Ascending aorta (tissue), 2 donors: ENCODE data around the gene RNF208. TPM values are rescaled to one million over a fixed set of nuclear protein-coding genes. Genes with fewer than 3 reads are reported as not detected.

Experiments used
- DNase-seq, 2 donors: peaks; one replicate each; pipeline ENCODE4 v3.0.0-alpha.2; 2019; ENCODE audit warnings: low spot score in 2 of 2
- H3K27ac ChIP-seq, 2 donors: fragments of 200-600 bp; sonication (generic); one replicate each; pipeline ENCODE4 v1.5.1; 2016 to 2017; ENCODE audit warnings: mild to moderate bottlenecking in 1 of 2
- H3K27me3 ChIP-seq: fragments of 200-600 bp; sonication (generic); one replicate; pipeline ENCODE4 v1.5.1; 2017
- H3K36me3 ChIP-seq, 2 donors: fragments of 200-600 bp; sonication (generic); one replicate each; pipeline ENCODE4 v1.5.1; 2016
- H3K4me1 ChIP-seq, 2 donors: fragments of 200-600 bp; sonication (generic); one replicate each; pipeline ENCODE4 v1.5.1; 2016 to 2017; ENCODE audit warnings: mild to moderate bottlenecking in 1 of 2
- H3K4me3 ChIP-seq, 2 donors: fragments of 200-600 bp; sonication (generic); one replicate each; pipeline ENCODE4 v1.5.1; 2016 to 2017; ENCODE audit warnings: mild to moderate bottlenecking in 1 of 2
- H3K9me3 ChIP-seq, 2 donors: fragments of 200-600 bp; sonication (generic); one replicate each; pipeline ENCODE4 v1.5.1; 2016
- CTCF ChIP-seq, 3 experiments: fragments of 200-600 bp in 2 of 3; fragments of 450-650 bp in 1 of 3; sonication (generic) in 2 of 3; IDR thresholded peaks; one replicate each; pipeline ENCODE4 v1.5.1; 2016 to 2019; ENCODE audit warnings: antibody characterized with exemption in 3 of 3, mild to moderate bottlenecking in 1 of 3, moderate library complexity in 1 of 3
- intact Hi-C: fragments of 100-400 bp; cut with DNase I; formaldehyde crosslinking; loops from one replicate; pipeline ENCODE4 v1.15.1; 2023
- total RNA-seq: library from RNA; depleted of rRNA; stranded (reverse); fragments of >200 nt; gene quantifications from one replicate; pipeline ENCODE4 v1.1.0, GENCODE V29; 2016

The RNF208 gene
- total RNA-seq, 1 donor from 2014 or later: 6.7 TPM

- Histone ChIP-seq H3K36me3 (no peaks in the 10 kb centered on the region), H3K4me3 (no peak overlapping the region), H3K9me3 (no peaks in the 10 kb centered on the region), H3K4me1 (peaks cover 0 to 10% of the 10 kb centered on the region in 2 donors), H3K27ac (no peak overlapping the region), H3K27me3 (no peaks in the 10 kb centered on the region)
- no peak for DNase-seq
- no peak for TF ChIP-seq CTCF (IDR thresholded peaks at IDR 0.05)
- intact Hi-C loops: no loop called here
These were observed 12.1 kb upstream of the RNF208 start for GRCh38 chr9:137234055-137234697.

GRCh38 chr9:137233143-137233980 lies 11.3 kb upstream of the RNF208 start:
- Histone ChIP-seq H3K4me3 (no peak overlapping the region), H3K9me3 (no peaks in the 10 kb centered on the region), H3K27me3 (no peaks in the 10 kb centered on the region), H3K4me1 (peaks cover 0 to 10% of the 10 kb centered on the region in 2 donors), H3K36me3 (no peaks in the 10 kb centered on the region), H3K27ac (no peak overlapping the region)
- no peak for DNase-seq
- intact Hi-C loops: no loop called here
- no peak for TF ChIP-seq CTCF (IDR thresholded peaks at IDR 0.05)

- no peak overlapping the region for H3K4me3 ChIP-seq
- DNase-seq: no peak
- no peaks in the 10 kb centered on the region for H3K36me3 ChIP-seq
- no peaks in the 10 kb centered on the region for H3K9me3 ChIP-seq
- H3K27me3 ChIP-seq: no peaks in the 10 kb centered on the region
- H3K27ac ChIP-seq: no peak overlapping the region
- TF ChIP-seq CTCF (IDR thresholded peaks at IDR 0.05): no peak
- H3K4me1 ChIP-seq: peaks cover 0 to 10% of the 10 kb centered on the region in 2 donors
- intact Hi-C loops: no loop called here
These were observed 10.5 kb upstream of the RNF208 start for GRCh38 chr9:137232510-137232909.

- DNase-seq: no peak
These were observed 10.1 kb upstream of the RNF208 start for GRCh38 chr9:137232101-137232500.

GRCh38 chr9:137231372-137232039 lies 9.5 kb upstream of the RNF208 start:
- no peak for TF ChIP-seq CTCF (IDR thresholded peaks at IDR 0.05)
- H3K4me1 ChIP-seq: peaks cover 0 to 6% of the 10 kb centered on the region in 2 donors
- H3K36me3 ChIP-seq: no peaks in the 10 kb centered on the region
- no peak for DNase-seq
- H3K27me3 ChIP-seq: no peaks in the 10 kb centered on the region
- H3K4me3 ChIP-seq: no peak overlapping the region
- no peak overlapping the region for H3K27ac ChIP-seq
- intact Hi-C loops: no loop called here
- no peaks in the 10 kb centered on the region for H3K9me3 ChIP-seq

More at GRCh38 chr9:137232101-137232500, 10.1 kb upstream of the RNF208 start:
- intact Hi-C loops: no loop called here
- Histone ChIP-seq H3K27ac (no peak overlapping the region), H3K4me1 (peaks cover 0 to 10% of the 10 kb centered on the region in 2 donors), H3K9me3 (no peaks in the 10 kb centered on the region), H3K4me3 (no peak overlapping the region), H3K36me3 (no peaks in the 10 kb centered on the region), H3K27me3 (no peaks in the 10 kb centered on the region)
- no peak for TF ChIP-seq CTCF (IDR thresholded peaks at IDR 0.05)
